ENCODE measurements around the gene SLC26A11.

DNA sequence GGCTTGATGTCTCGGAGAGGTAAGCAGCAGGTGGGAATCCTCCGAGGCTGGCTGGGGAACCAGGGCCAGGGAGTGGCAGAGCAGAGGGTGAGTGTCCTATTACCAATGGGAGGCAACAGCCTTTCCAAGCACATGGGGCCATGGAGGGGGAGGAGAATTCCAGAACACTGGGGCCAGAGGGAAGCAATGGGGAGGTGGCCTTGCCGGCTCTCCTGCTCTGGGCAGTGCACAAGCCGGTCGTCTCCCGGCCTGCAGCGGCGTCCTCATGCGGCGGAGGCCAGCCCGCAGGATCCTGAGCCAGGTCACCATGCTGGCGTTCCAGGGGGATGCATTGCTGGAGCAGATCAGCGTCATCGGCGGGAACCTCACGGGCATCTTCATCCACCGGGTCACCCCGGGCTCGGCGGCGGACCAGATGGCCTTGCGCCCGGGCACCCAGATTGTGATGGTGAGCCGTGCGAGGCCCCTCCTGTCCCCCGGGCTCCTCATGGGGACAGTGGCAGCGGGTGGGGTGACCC is 22.0 kb upstream of the SLC26A11 start:
- TF ChIP-seq, protein P1, sequence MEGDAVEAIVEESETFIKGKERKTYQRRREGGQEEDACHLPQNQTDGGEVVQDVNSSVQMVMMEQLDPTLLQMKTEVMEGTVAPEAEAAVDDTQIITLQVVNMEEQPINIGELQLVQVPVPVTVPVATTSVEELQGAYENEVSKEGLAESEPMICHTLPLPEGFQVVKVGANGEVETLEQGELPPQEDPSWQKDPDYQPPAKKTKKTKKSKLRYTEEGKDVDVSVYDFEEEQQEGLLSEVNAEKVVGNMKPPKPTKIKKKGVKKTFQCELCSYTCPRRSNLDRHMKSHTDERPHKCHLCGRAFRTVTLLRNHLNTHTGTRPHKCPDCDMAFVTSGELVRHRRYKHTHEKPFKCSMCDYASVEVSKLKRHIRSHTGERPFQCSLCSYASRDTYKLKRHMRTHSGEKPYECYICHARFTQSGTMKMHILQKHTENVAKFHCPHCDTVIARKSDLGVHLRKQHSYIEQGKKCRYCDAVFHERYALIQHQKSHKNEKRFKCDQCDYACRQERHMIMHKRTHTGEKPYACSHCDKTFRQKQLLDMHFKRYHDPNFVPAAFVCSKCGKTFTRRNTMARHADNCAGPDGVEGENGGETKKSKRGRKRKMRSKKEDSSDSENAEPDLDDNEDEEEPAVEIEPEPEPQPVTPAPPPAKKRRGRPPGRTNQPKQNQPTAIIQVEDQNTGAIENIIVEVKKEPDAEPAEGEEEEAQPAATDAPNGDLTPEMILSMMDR (IDR thresholded peaks at IDR 0.05 in 4 of 5, conservative IDR thresholded peaks at IDR 0.05 in 1 of 5), result no peak
- TF ChIP-seq POLR2A (IDR thresholded peaks at IDR 0.05), result no peak

Data from gastrocnemius medialis (tissue), 4 donors.